GM19324 (cell line): Measurements from ENCODE around the gene PLB1.

Experiments
- ATAC-seq: cut with Tn5 transposase; IDR thresholded peaks from one replicate; pipeline ENCODE4 v1.9.1; 2021; ENCODE audit warnings: mild to moderate bottlenecking, moderate library complexity; ENCODE audit not compliant: unreplicated experiment, low FRiP score

The PLB1 gene

GRCh38 chr2:28604284-28604843 lies 108.5 kb downstream of the PLB1 start:
- ATAC-seq: no peak

- no peak for ATAC-seq
These were observed 111.2 kb downstream of the PLB1 start for GRCh38 chr2:28606986-28607441.

- no peak for ATAC-seq
These were observed 112.1 kb downstream of the PLB1 start for GRCh38 chr2:28607730-28608499.

- ATAC-seq: no peak
These were observed 112.9 kb downstream of the PLB1 start for GRCh38 chr2:28608500-28609424.

- no peak for ATAC-seq
These were observed 114.8 kb downstream of the PLB1 start for GRCh38 chr2:28610583-28611201.

GRCh38 chr2:28612131-28612812 lies 116.4 kb downstream of the PLB1 start:
- ATAC-seq: no peak

- no peak for ATAC-seq
These were observed 117.3 kb downstream of the PLB1 start for GRCh38 chr2:28613186-28613585.

GRCh38 chr2:28613633-28614501 lies 118.0 kb downstream of the PLB1 start:
- ATAC-seq: no peak

- ATAC-seq: no peak
These were observed 119.8 kb downstream of the PLB1 start for GRCh38 chr2:28615706-28616105.

- ATAC-seq: no peak
These were observed 120.6 kb downstream of the PLB1 start for GRCh38 chr2:28616396-28616999.

GRCh38 chr2:28617502-28618184 lies 121.8 kb downstream of the PLB1 start:
- no peak for ATAC-seq

- no peak for ATAC-seq
These were observed 122.6 kb downstream of the PLB1 start for GRCh38 chr2:28618221-28619141.

- ATAC-seq: no peak
These were observed 123.6 kb downstream of the PLB1 start for GRCh38 chr2:28619213-28620196.

GRCh38 chr2:28620291-28620793 lies 124.5 kb downstream of the PLB1 start:
- no peak for ATAC-seq

GRCh38 chr2:28620801-28621171 lies 124.9 kb downstream of the PLB1 start:
- no peak for ATAC-seq
